ENCODE results near the gene SENP2.
"Not testable (repeated sequence)": the region's sequence is repeated elsewhere in the genome, so short reads cannot be mapped to it uniquely, and the experiment has no call there.

The SENP2 gene

DNA sequence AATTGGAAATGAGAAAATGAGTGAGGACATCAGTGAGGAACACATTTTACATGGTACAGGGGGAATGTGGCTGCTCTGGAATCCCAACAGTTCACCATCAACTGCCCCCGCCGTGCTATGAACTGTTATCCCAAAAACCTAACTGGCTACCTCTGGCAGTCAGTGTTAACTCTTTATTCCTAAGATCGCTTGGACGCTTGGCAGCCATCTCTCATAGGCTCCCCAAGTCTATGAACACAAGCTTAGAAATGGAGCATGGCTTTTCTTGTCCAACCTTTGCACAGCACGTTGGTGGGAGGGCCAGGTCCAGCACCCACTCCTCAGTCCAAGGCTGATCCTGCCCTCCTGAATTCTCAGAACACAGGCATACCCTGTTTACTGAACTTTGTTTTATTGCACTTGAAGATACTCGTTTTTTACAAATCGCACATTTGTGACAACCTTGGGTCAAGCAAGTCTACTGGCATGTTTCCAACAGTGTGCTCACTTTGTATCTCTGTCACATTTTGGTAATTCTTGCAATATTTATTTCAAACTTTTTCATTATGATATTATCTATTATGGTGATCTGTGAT lies 53.6 kb downstream of the SENP2 start:
- TF ChIP-seq POLR2AphosphoS5 (IDR thresholded peaks at IDR 0.05; ENCODE audit: low read depth) (no peak), GABPA (IDR thresholded peaks at IDR 0.05; ENCODE audit: low read depth) (no peak), SPI1 (IDR thresholded peaks at IDR 0.05; ENCODE audit: borderline replicate concordance, low read depth) (no peak)
- TF ChIP-seq, protein P1, sequence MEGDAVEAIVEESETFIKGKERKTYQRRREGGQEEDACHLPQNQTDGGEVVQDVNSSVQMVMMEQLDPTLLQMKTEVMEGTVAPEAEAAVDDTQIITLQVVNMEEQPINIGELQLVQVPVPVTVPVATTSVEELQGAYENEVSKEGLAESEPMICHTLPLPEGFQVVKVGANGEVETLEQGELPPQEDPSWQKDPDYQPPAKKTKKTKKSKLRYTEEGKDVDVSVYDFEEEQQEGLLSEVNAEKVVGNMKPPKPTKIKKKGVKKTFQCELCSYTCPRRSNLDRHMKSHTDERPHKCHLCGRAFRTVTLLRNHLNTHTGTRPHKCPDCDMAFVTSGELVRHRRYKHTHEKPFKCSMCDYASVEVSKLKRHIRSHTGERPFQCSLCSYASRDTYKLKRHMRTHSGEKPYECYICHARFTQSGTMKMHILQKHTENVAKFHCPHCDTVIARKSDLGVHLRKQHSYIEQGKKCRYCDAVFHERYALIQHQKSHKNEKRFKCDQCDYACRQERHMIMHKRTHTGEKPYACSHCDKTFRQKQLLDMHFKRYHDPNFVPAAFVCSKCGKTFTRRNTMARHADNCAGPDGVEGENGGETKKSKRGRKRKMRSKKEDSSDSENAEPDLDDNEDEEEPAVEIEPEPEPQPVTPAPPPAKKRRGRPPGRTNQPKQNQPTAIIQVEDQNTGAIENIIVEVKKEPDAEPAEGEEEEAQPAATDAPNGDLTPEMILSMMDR (IDR thresholded peaks at IDR 0.05; ENCODE audit: insufficient read depth, low read length), result no peak
- TF ChIP-seq, protein P2, sequence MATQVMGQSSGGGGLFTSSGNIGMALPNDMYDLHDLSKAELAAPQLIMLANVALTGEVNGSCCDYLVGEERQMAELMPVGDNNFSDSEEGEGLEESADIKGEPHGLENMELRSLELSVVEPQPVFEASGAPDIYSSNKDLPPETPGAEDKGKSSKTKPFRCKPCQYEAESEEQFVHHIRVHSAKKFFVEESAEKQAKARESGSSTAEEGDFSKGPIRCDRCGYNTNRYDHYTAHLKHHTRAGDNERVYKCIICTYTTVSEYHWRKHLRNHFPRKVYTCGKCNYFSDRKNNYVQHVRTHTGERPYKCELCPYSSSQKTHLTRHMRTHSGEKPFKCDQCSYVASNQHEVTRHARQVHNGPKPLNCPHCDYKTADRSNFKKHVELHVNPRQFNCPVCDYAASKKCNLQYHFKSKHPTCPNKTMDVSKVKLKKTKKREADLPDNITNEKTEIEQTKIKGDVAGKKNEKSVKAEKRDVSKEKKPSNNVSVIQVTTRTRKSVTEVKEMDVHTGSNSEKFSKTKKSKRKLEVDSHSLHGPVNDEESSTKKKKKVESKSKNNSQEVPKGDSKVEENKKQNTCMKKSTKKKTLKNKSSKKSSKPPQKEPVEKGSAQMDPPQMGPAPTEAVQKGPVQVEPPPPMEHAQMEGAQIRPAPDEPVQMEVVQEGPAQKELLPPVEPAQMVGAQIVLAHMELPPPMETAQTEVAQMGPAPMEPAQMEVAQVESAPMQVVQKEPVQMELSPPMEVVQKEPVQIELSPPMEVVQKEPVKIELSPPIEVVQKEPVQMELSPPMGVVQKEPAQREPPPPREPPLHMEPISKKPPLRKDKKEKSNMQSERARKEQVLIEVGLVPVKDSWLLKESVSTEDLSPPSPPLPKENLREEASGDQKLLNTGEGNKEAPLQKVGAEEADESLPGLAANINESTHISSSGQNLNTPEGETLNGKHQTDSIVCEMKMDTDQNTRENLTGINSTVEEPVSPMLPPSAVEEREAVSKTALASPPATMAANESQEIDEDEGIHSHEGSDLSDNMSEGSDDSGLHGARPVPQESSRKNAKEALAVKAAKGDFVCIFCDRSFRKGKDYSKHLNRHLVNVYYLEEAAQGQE (IDR thresholded peaks at IDR 0.05; ENCODE audit: insufficient replicate concordance, low read depth), result no peak
- Histone ChIP-seq H3K27me3 (ENCODE audit: insufficient read depth, poor library complexity, severe bottlenecking) (no peaks in the 10 kb centered on the region), H3K4me3 (replicated peaks; ENCODE audit: insufficient read depth, low read length) (no peak overlapping the region), H3K27ac (replicated peaks) (no peak overlapping the region)
- no peak for DNase-seq (ENCODE audit: low read depth in 1 of 2, low spot score in 1 of 2)

DNA sequence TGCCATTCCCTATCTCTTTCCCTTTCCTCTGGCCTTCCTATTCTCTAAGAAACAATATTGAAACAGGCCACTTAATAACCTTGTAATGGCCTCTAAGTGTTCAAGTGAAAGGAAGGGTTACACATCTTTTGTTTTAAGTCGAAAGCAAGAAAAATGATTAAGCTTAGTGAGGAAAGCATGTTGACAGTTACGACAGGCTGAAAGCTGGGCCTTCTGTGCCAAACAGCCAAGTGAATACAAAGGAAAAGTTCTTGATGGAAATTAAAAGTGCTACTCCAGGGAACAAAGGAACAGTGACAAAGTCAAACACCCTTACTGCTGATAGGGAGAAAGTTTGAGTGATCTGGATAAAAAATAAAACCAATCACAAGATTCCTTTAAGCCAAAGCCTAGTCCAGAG lies 54.2 kb downstream of the SENP2 start:
- Histone ChIP-seq H3K4me3 (replicated peaks; ENCODE audit: insufficient read depth, low read length) (no peak overlapping the region), H3K27ac (replicated peaks) (no peak overlapping the region), H3K27me3 (ENCODE audit: insufficient read depth, poor library complexity, severe bottlenecking) (no peaks in the 10 kb centered on the region)
- DNase-seq (ENCODE audit: low read depth in 1 of 2, low spot score in 1 of 2), result no peak
- TF ChIP-seq, protein P2 (IDR thresholded peaks at IDR 0.05; ENCODE audit: insufficient replicate concordance, low read depth), result no peak
- TF ChIP-seq, protein P1 (IDR thresholded peaks at IDR 0.05; ENCODE audit: insufficient read depth, low read length), result no peak
- no peak for TF ChIP-seq GABPA (IDR thresholded peaks at IDR 0.05; ENCODE audit: low read depth)
- TF ChIP-seq SPI1 (IDR thresholded peaks at IDR 0.05; ENCODE audit: borderline replicate concordance, low read depth), result no peak
- TF ChIP-seq POLR2AphosphoS5 (IDR thresholded peaks at IDR 0.05; ENCODE audit: low read depth), result no peak

DNA sequence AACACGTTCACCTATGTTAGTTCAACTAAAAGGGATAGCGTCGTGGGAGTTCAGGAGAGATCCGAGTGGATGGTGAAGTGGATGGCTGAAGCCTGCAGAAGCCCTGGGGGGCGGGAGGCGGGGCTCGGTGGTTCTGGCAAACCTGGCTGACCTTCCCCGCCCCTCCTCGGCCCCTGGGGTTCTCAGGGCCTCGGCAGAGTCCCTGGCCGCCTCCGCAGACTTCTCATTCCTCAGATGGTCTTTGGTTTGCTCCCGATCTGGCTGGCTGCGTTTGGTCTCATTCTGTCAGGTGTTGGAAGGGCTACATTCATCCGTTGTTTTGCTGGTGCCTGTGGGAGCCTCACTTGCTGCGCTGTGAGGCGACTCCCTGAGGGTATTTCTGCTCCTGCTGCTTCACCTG lies 59.1 kb downstream of the SENP2 start:
- H3K27ac ChIP-seq (replicated peaks); H3K4me3 ChIP-seq (replicated peaks; ENCODE audit: insufficient read depth, low read length); DNase-seq (ENCODE audit: low read depth in 1 of 2, low spot score in 1 of 2); H3K27me3 ChIP-seq (ENCODE audit: insufficient read depth, poor library complexity, severe bottlenecking): not testable (repeated sequence)

DNA sequence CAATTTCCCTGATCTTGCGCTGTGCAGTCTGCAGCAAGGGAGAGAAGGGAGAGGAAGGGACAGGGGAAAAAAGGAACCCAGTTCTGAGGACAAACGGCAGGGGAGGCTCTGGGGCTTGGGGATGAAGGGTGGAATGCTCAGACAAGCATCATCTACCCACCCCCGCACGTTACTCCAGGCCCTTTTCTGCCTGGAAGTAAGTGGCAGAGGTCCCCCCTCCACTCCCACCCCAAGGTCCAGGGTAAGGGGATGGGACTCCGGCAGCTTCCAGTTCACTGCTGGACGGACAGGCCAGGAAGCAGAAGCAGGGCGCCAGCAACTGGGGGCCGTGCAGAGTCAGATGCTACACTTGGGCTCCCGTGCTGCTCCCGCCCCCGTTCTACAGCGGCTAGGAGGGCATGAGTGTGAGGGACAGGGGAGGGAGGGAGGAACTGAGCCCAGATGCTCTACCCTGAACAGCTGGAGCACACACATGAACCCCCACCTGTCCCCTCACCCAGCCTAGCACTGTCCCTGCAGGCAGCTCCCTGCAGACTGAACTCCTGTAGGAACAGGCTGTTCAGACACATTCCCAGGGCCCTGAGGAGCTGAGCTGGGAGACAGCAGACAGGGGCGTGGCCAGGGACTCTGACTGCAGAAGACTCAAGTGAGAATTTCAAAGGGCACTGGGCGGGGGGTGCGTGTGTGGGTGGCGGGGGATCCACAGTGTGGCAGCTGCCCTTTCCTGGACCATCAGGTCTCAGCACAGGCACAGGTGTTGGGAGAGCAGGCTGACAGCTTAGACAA lies 59.7 kb downstream of the SENP2 start:
- TF ChIP-seq SPI1 (IDR thresholded peaks at IDR 0.05; ENCODE audit: borderline replicate concordance, low read depth), result no peak
- no peak overlapping the region for H3K27ac ChIP-seq (replicated peaks)
- no peak for DNase-seq (ENCODE audit: low read depth in 1 of 2, low spot score in 1 of 2)
- no peak overlapping the region for H3K4me3 ChIP-seq (replicated peaks; ENCODE audit: insufficient read depth, low read length)
- H3K27me3 ChIP-seq (ENCODE audit: insufficient read depth, poor library complexity, severe bottlenecking), result no peaks in the 10 kb centered on the region
